PC-9 (cell line): Measurements from ENCODE around the gene USP2.

Experiments
- CTCF ChIP-seq: fragments of 200-600 bp; sonication (generic); conservative IDR thresholded peaks from 2 replicates; pipeline ENCODE4 v1.6.1; 2017; ENCODE audit warnings: mixed run types, antibody characterized with exemption, mild to moderate bottlenecking, moderate library complexity
- EZH2 ChIP-seq: fragments of 200-600 bp; sonication (generic); IDR thresholded peaks from 2 replicates; pipeline ENCODE4 v1.8.0; 2017; ENCODE audit warnings: antibody characterized with exemption, low read depth

DNA sequence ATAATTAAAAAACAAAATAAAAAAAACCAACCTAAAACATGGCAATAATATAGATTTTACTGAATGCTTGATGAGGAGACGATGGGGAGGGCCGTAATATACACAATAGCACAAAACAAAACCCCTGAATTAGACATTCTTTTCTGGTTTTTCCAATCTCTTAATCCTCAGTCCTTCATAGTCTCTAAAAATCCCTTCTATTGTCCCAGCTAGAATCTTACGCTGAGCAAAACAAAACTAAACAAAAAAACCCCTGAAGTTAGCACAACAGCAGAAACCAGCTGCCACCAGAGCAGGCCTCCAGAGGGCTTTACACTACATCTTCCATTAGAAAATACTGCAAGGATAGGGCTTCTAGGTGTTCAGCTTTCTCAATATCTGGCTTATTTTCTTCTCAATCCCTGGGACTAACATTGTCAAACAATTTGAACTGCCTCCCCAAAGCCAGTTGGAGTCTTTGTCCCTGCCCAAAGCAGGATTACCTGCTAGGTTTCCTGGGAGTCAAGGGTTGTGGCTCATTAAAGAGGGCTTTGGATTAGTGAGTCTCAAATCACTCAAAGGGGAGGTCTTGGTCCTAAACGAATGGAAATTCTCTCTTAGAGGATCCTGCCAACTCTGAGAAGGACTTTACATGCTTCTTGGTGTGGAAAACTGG, 49.3 kb downstream of the USP2 start:
- TF ChIP-seq CTCF = no peak
- no peak for TF ChIP-seq EZH2
